Liver (tissue), 3 donors: Measurements from ENCODE around the gene TMEM236.

Source experiments
- EGR1 ChIP-seq, 2 donors: IDR thresholded peaks; 2 replicates each; pipeline ENCODE4 v1.6.1; 2016 to 2018; ENCODE audit warnings: antibody characterized with exemption in 2 of 2, low read depth in 2 of 2
- GABPA ChIP-seq, 2 donors: IDR thresholded peaks in 1 of 2; conservative IDR thresholded peaks in 1 of 2; 2 replicates each; pipeline ENCODE4 v1.6.1; 2016; ENCODE audit warnings: antibody characterized with exemption in 2 of 2, mild to moderate bottlenecking in 1 of 2, moderate library complexity in 1 of 2
- HNF4A ChIP-seq, 2 donors: conservative IDR thresholded peaks; 2 replicates each; pipeline ENCODE4 v1.6.1; 2016; ENCODE audit warnings: antibody characterized with exemption in 2 of 2, mild to moderate bottlenecking in 2 of 2
- RAD21 ChIP-seq, 2 donors: IDR thresholded peaks; 2 replicates each; pipeline ENCODE4 v1.6.1; 2016; ENCODE audit warnings: antibody characterized with exemption in 2 of 2, mild to moderate bottlenecking in 2 of 2
- RXRA ChIP-seq, 2 donors: IDR thresholded peaks; 2 replicates each; pipeline ENCODE4 v1.6.1; 2017 to 2018; ENCODE audit warnings: antibody characterized with exemption in 2 of 2, mild to moderate bottlenecking in 1 of 2
- TAF1 ChIP-seq: conservative IDR thresholded peaks from 2 replicates; pipeline ENCODE4 v1.6.1; 2016; ENCODE audit warnings: antibody characterized with exemption, mild to moderate bottlenecking
- YY1 ChIP-seq: IDR thresholded peaks from 2 replicates; pipeline ENCODE4 v1.6.1; 2016; ENCODE audit warnings: antibody characterized with exemption, mild to moderate bottlenecking
- ZBTB33 ChIP-seq: IDR thresholded peaks from 2 replicates; pipeline ENCODE4 v1.6.1; 2016; ENCODE audit warnings: antibody characterized with exemption
- TF ChIP-seq, protein P1 (sequence below): fragments of 150-350 bp; IDR thresholded peaks from 2 replicates; pipeline ENCODE4 v1.5.1; 2017; ENCODE audit warnings: improper control_type of control experiment, low read depth, low read length; ENCODE audit not compliant: missing input control
- TF ChIP-seq, protein P2 (sequence below): IDR thresholded peaks from 2 replicates; pipeline ENCODE4 v1.6.1; 2016; ENCODE audit warnings: antibody characterized with exemption
- TF ChIP-seq, protein P3 (sequence below): IDR thresholded peaks from 2 replicates; pipeline ENCODE4 v1.6.1; 2016; ENCODE audit warnings: antibody characterized with exemption, mild to moderate bottlenecking
- TF ChIP-seq, protein P4 (sequence below): IDR thresholded peaks from 2 replicates; pipeline ENCODE4 v1.6.1; 2016; ENCODE audit warnings: antibody characterized with exemption
- donor health status: healthy.
- donor health status: healthy.

- TF ChIP-seq, protein P1, sequence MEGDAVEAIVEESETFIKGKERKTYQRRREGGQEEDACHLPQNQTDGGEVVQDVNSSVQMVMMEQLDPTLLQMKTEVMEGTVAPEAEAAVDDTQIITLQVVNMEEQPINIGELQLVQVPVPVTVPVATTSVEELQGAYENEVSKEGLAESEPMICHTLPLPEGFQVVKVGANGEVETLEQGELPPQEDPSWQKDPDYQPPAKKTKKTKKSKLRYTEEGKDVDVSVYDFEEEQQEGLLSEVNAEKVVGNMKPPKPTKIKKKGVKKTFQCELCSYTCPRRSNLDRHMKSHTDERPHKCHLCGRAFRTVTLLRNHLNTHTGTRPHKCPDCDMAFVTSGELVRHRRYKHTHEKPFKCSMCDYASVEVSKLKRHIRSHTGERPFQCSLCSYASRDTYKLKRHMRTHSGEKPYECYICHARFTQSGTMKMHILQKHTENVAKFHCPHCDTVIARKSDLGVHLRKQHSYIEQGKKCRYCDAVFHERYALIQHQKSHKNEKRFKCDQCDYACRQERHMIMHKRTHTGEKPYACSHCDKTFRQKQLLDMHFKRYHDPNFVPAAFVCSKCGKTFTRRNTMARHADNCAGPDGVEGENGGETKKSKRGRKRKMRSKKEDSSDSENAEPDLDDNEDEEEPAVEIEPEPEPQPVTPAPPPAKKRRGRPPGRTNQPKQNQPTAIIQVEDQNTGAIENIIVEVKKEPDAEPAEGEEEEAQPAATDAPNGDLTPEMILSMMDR = no peak
- TF ChIP-seq YY1 (no peak), TAF1 (no peak), ZBTB33 (no peak), RAD21 (IDR thresholded peaks at IDR 0.05) (no peak), HNF4A (conservative IDR thresholded peaks at IDR 0.05) (no peak), GABPA (IDR thresholded peaks at IDR 0.05 in 1 of 2, conservative IDR thresholded peaks at IDR 0.05 in 1 of 2) (no peak), RXRA (IDR thresholded peaks at IDR 0.05) (no peak), EGR1 (IDR thresholded peaks at IDR 0.05; ENCODE audit: low read depth in 2 of 2) (no peak)
- TF ChIP-seq, protein P2, sequence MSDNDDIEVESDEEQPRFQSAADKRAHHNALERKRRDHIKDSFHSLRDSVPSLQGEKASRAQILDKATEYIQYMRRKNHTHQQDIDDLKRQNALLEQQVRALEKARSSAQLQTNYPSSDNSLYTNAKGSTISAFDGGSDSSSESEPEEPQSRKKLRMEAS = no peak
- TF ChIP-seq, protein P3, sequence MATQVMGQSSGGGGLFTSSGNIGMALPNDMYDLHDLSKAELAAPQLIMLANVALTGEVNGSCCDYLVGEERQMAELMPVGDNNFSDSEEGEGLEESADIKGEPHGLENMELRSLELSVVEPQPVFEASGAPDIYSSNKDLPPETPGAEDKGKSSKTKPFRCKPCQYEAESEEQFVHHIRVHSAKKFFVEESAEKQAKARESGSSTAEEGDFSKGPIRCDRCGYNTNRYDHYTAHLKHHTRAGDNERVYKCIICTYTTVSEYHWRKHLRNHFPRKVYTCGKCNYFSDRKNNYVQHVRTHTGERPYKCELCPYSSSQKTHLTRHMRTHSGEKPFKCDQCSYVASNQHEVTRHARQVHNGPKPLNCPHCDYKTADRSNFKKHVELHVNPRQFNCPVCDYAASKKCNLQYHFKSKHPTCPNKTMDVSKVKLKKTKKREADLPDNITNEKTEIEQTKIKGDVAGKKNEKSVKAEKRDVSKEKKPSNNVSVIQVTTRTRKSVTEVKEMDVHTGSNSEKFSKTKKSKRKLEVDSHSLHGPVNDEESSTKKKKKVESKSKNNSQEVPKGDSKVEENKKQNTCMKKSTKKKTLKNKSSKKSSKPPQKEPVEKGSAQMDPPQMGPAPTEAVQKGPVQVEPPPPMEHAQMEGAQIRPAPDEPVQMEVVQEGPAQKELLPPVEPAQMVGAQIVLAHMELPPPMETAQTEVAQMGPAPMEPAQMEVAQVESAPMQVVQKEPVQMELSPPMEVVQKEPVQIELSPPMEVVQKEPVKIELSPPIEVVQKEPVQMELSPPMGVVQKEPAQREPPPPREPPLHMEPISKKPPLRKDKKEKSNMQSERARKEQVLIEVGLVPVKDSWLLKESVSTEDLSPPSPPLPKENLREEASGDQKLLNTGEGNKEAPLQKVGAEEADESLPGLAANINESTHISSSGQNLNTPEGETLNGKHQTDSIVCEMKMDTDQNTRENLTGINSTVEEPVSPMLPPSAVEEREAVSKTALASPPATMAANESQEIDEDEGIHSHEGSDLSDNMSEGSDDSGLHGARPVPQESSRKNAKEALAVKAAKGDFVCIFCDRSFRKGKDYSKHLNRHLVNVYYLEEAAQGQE = no peak
- TF ChIP-seq, protein P4, sequence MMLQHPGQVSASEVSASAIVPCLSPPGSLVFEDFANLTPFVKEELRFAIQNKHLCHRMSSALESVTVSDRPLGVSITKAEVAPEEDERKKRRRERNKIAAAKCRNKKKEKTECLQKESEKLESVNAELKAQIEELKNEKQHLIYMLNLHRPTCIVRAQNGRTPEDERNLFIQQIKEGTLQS = no peak
Observed at GRCh38 chr10:17735166-17735941, 16.6 kb upstream of the TMEM236 start.
